Astrocyte (in vitro differentiated cells and primary cell): ENCODE measurements around the gene CCZ1.

Source experiments
- CTCF ChIP-seq: IDR thresholded peaks from 2 replicates; pipeline ENCODE4 v1.5.1; 2011; ENCODE audit warnings: low read depth, mild to moderate bottlenecking, inconsistent platforms, low read length, moderate library complexity; ENCODE audit not compliant: insufficient read depth
- EZH2 ChIP-seq: IDR thresholded peaks from 2 replicates; pipeline ENCODE4 v1.6.1; 2012; ENCODE audit warnings: mild to moderate bottlenecking, low read length, inconsistent platforms; ENCODE audit not compliant: insufficient read depth

- TF ChIP-seq CTCF, result no peak
- no peak for TF ChIP-seq EZH2
Measured at GRCh38 chr7:5869691-5870090, 28.8 kb upstream of the CCZ1 start.
